RWPE2 (cell line): ENCODE data around the gene FDX1.

Experiments used
- ATAC-seq: fragments of 200-7000 bp; cut with Tn5 transposase; 3 replicates; pipeline ENCODE4 v1.9.1; 2021; ENCODE audit warnings: low read depth
- DNase-seq: peaks from one replicate; pipeline ENCODE4 v3.0.0-alpha.2; 2020; ENCODE audit warnings: low spot score
- H3K27ac ChIP-seq: fragments of 450-650 bp; 2 replicates; pipeline ENCODE4 v1.5.1; 2017; ENCODE audit warnings: mild to moderate bottlenecking; ENCODE audit not compliant: poor library complexity, severe bottlenecking
- H3K27me3 ChIP-seq: fragments of 250-450 bp; sonication (Bioruptor Pico); 2 replicates; pipeline ENCODE4 v1.5.1; 2021; ENCODE audit warnings: mild to moderate bottlenecking, moderate library complexity; ENCODE audit not compliant: insufficient read depth, poor library complexity, severe bottlenecking
- H3K36me3 ChIP-seq: fragments of 250-450 bp; sonication (Bioruptor Pico); 2 replicates; pipeline ENCODE4 v1.5.1; 2020; ENCODE audit warnings: low read depth, mild to moderate bottlenecking, moderate library complexity
- H3K4me1 ChIP-seq: fragments of 250-450 bp; sonication (Bioruptor Pico); 2 replicates; pipeline ENCODE4 v1.5.1; 2021; ENCODE audit warnings: mild to moderate bottlenecking, moderate library complexity; ENCODE audit not compliant: insufficient read depth, poor library complexity, severe bottlenecking
- H3K4me3 ChIP-seq: fragments of 250-450 bp; sonication (Bioruptor Pico); 2 replicates; pipeline ENCODE4 v1.5.1; 2021; ENCODE audit warnings: mild to moderate bottlenecking, moderate library complexity; ENCODE audit not compliant: severe bottlenecking
- H3K9me3 ChIP-seq: fragments of 250-450 bp; sonication (Bioruptor Pico); 2 replicates; pipeline ENCODE4 v1.5.1; 2021; ENCODE audit warnings: mild to moderate bottlenecking, moderate library complexity; ENCODE audit not compliant: severe bottlenecking
- CTCF ChIP-seq: fragments of 450-650 bp; IDR thresholded peaks from one replicate; pipeline ENCODE4 v1.5.1; 2017; ENCODE audit warnings: mild to moderate bottlenecking, moderate library complexity; ENCODE audit not compliant: poor library complexity, severe bottlenecking

FDX1 gene

GRCh38 chr11:110469127-110469526, 39.4 kb downstream of the FDX1 start:
- H3K4me1 ChIP-seq, result peaks cover 25% of the 10 kb centered on the region
- peaks cover 3% of the 10 kb centered on the region; the same call in 1 of the 2 replicates for H3K36me3 ChIP-seq
- TF ChIP-seq CTCF, result no peak
- H3K4me3 ChIP-seq, result no peak overlapping the region
- no peak for DNase-seq
- no peaks in the 10 kb centered on the region for H3K9me3 ChIP-seq
- H3K27me3 ChIP-seq, result no peaks in the 10 kb centered on the region
- no peak for ATAC-seq
- H3K27ac ChIP-seq, result no peak overlapping the region

- DNase-seq (no peak), ATAC-seq (no peak)
- Histone ChIP-seq H3K9me3 (no peaks in the 10 kb centered on the region), H3K36me3 (no peaks in the 10 kb centered on the region), H3K4me3 (no peak overlapping the region), H3K4me1 (peaks cover 25% of the 10 kb centered on the region), H3K27me3 (no peaks in the 10 kb centered on the region), H3K27ac (peak overlapping the region; percentile 56)
- no peak for TF ChIP-seq CTCF
Measured at GRCh38 chr11:110470716-110471115, 41.0 kb downstream of the FDX1 start.

- peak; percentile 44; the same call in 2 of the 3 replicates for ATAC-seq
- H3K27me3 ChIP-seq, result no peaks in the 10 kb centered on the region
- no peak for DNase-seq
- H3K36me3 ChIP-seq, result no peaks in the 10 kb centered on the region
- H3K27ac ChIP-seq, result peak overlapping the region; percentile 56
- H3K4me1 ChIP-seq, result peaks cover 25% of the 10 kb centered on the region
- H3K9me3 ChIP-seq, result no peaks in the 10 kb centered on the region
- no peak for TF ChIP-seq CTCF
- no peak overlapping the region for H3K4me3 ChIP-seq
Measured at GRCh38 chr11:110471371-110471770, 41.6 kb downstream of the FDX1 start.

- H3K27me3 ChIP-seq, result no peaks in the 10 kb centered on the region
- peak overlapping the region; percentile 56 for H3K27ac ChIP-seq
- H3K9me3 ChIP-seq, result no peaks in the 10 kb centered on the region
- no peak overlapping the region for H3K4me3 ChIP-seq
- TF ChIP-seq CTCF, result no peak
- DNase-seq (no peak), ATAC-seq (peak; percentile 69)
- H3K36me3 ChIP-seq, result no peaks in the 10 kb centered on the region
- peaks cover 25% of the 10 kb centered on the region for H3K4me1 ChIP-seq
Measured at GRCh38 chr11:110472858-110473257, 43.1 kb downstream of the FDX1 start.

GRCh38 chr11:110473706-110474105, 44.0 kb downstream of the FDX1 start:
- no peak for TF ChIP-seq CTCF
- Histone ChIP-seq H3K36me3 (no peaks in the 10 kb centered on the region), H3K9me3 (no peaks in the 10 kb centered on the region), H3K4me3 (no peak overlapping the region), H3K4me1 (peaks cover 25% of the 10 kb centered on the region), H3K27ac (no peak overlapping the region), H3K27me3 (no peaks in the 10 kb centered on the region)
- ATAC-seq (no peak), DNase-seq (no peak)
